Inflammatory macrophage treated with lipopolysaccharide for 1 hour (primary cell): Measurements from ENCODE around the gene HDAC6.
"Not testable (repeated sequence)": the region's sequence is repeated elsewhere in the genome, so short reads cannot be mapped to it uniquely, and the experiment has no call there.

Experiments
- DNase-seq, 2 donors: peaks; one replicate each; pipeline ENCODE4 v3.0.0-alpha.2; 2020 to 2022

HDAC6 gene

GRCh38 chrX:48790477-48790876 is 11.4 kb upstream of the HDAC6 start:
- DNase-seq, result no peak

GRCh38 chrX:48791063-48791820 is 10.6 kb upstream of the HDAC6 start:
- no peak for DNase-seq

GRCh38 chrX:48792219-48792618 is 9.6 kb upstream of the HDAC6 start:
- DNase-seq, result no peak

- no peak for DNase-seq
Observed at GRCh38 chrX:48793935-48794334, 7.9 kb upstream of the HDAC6 start.

GRCh38 chrX:48794340-48794910 is 7.4 kb upstream of the HDAC6 start:
- DNase-seq, result no peak

- DNase-seq, result no peak
Observed at GRCh38 chrX:48794911-48795515, 6.9 kb upstream of the HDAC6 start.

- no peak for DNase-seq
Observed at GRCh38 chrX:48798318-48798717, 3.5 kb upstream of the HDAC6 start.

GRCh38 chrX:48800574-48801279 is 1.1 kb upstream of the HDAC6 start:
- peak in 1 of 2 donors; percentile 21 for DNase-seq

- peak; percentile 72 for DNase-seq
Observed at GRCh38 chrX:48802089-48802904, 430 bp downstream of the HDAC6 start.

- DNase-seq, result peak in 1 of 2 donors; percentile 3
Observed at GRCh38 chrX:48802905-48803200, 986 bp downstream of the HDAC6 start.

GRCh38 chrX:48806081-48806480 is 4.2 kb downstream of the HDAC6 start:
- DNase-seq, result no peak

GRCh38 chrX:48813644-48814043 is 11.8 kb downstream of the HDAC6 start:
- DNase-seq, result peak; percentile 41 to 71

- DNase-seq, result no peak
Observed at GRCh38 chrX:48814722-48815121, 12.9 kb downstream of the HDAC6 start.

- no peak for DNase-seq
Observed at GRCh38 chrX:48815266-48815665, 13.4 kb downstream of the HDAC6 start.

- DNase-seq, result no peak
Observed at GRCh38 chrX:48816014-48816810, 14.3 kb downstream of the HDAC6 start.

- DNase-seq, result no peak
Observed at GRCh38 chrX:48818098-48818497, 16.2 kb downstream of the HDAC6 start.

GRCh38 chrX:48818866-48819265 is 17.0 kb downstream of the HDAC6 start:
- DNase-seq, result no peak

- DNase-seq, result not testable (repeated sequence)
Observed at GRCh38 chrX:48819394-48819793, 17.5 kb downstream of the HDAC6 start.

GRCh38 chrX:48823053-48823452 is 21.2 kb downstream of the HDAC6 start:
- DNase-seq, result no peak

- no peak for DNase-seq
Observed at GRCh38 chrX:48824066-48824465, 22.2 kb downstream of the HDAC6 start.

GRCh38 chrX:48826135-48826875 is 24.4 kb downstream of the HDAC6 start, which contains the start of gene ERAS:
Gene ERAS (plus strand): TSS chrX:48826513. CDS start chrX:48829124, 2,611 bp downstream.
- no peak for DNase-seq
